NT2/D1 (cell line): ENCODE measurements around the gene CRYAA.
"Not testable (repeated sequence)": the region's sequence is repeated elsewhere in the genome, so short reads cannot be mapped to it uniquely, and the experiment has no call there.

Source experiments
- YY1 ChIP-seq: IDR thresholded peaks from 2 replicates; pipeline ENCODE4 v1.6.1; 2011; ENCODE audit not compliant: insufficient read length, insufficient read depth
- ZNF274 ChIP-seq: IDR thresholded peaks from 2 replicates; pipeline ENCODE4 v1.6.1; 2011; ENCODE audit warnings: mild to moderate bottlenecking, low read depth, low read length

GRCh38 chr21:43172812-43173211 lies 4.0 kb downstream of the CRYAA start:
- TF ChIP-seq ZNF274, YY1: not testable (repeated sequence)
